GM12878 (cell line): ENCODE data around the gene RARB.

Source experiments
- CREB1 ChIP-seq: IDR thresholded peaks from 2 replicates; pipeline ENCODE4 v1.6.1; 2012; ENCODE audit warnings: low read depth, mild to moderate bottlenecking, inconsistent platforms
- EP300 ChIP-seq, 2 experiments: fragments of 150-350 bp in 1 of 2; IDR thresholded peaks; 2 replicates each; pipeline ENCODE4 v1.6.1; 2011 to 2012; ENCODE audit warnings: low read depth in 2 of 2, low read length in 2 of 2, borderline replicate concordance in 1 of 2, improper control_type of control experiment in 1 of 2, inconsistent platforms in 1 of 2; ENCODE audit not compliant: control insufficient read depth in 1 of 2
- EZH2 ChIP-seq: IDR thresholded peaks from 2 replicates; pipeline ENCODE4 v1.6.1; 2012; ENCODE audit warnings: low read depth, mild to moderate bottlenecking, control low read depth, inconsistent platforms, low read length, borderline replicate concordance; ENCODE audit not compliant: control insufficient read depth
- FOXK2 ChIP-seq: fragments of 450-650 bp; IDR thresholded peaks from 2 replicates; pipeline ENCODE4 v1.6.1; 2017; ENCODE audit warnings: mild to moderate bottlenecking, moderate library complexity
- JUNB ChIP-seq: IDR thresholded peaks from 2 replicates; pipeline ENCODE4 v1.6.1; 2016; ENCODE audit warnings: antibody characterized with exemption, mild to moderate bottlenecking
- JUND ChIP-seq: IDR thresholded peaks from 2 replicates; pipeline ENCODE4 v1.6.1; 2012; ENCODE audit warnings: low read depth, mild to moderate bottlenecking, low read length, improper control_type of control experiment, moderate library complexity
- TAF1 ChIP-seq: IDR thresholded peaks from 2 replicates; pipeline ENCODE4 v1.6.1; 2011; ENCODE audit warnings: mild to moderate bottlenecking, low read depth, low read length, borderline replicate concordance
- ZNF274 ChIP-seq: IDR thresholded peaks from one replicate; pipeline ENCODE4 v1.8.0; 2011; ENCODE audit not compliant: insufficient read length, insufficient read depth
- TF ChIP-seq, protein P1 (sequence below), 3 experiments: IDR thresholded peaks in 2 of 3; conservative IDR thresholded peaks in 1 of 3; 2 replicates each; pipeline ENCODE4 v1.5.1; 2011; ENCODE audit warnings: low read depth in 3 of 3, low read length in 3 of 3, mild to moderate bottlenecking in 3 of 3, control low read depth in 2 of 3, moderate library complexity in 2 of 3, inconsistent platforms in 1 of 3, mixed read lengths in 1 of 3; ENCODE audit not compliant: control insufficient read depth in 2 of 3, insufficient read depth in 1 of 3; ENCODE audit errors: extremely low read depth in 1 of 3
- TF ChIP-seq, protein P2 (sequence below): fragments of 450-650 bp; IDR thresholded peaks from 2 replicates; pipeline ENCODE4 v1.6.1; 2016; ENCODE audit warnings: mild to moderate bottlenecking
- TF ChIP-seq, protein P3 (sequence below): fragments of 450-650 bp; IDR thresholded peaks from 2 replicates; pipeline ENCODE4 v1.6.1; 2016; ENCODE audit warnings: mild to moderate bottlenecking, moderate library complexity, borderline replicate concordance
- TF ChIP-seq, protein P4 (sequence below): fragments of 150-350 bp; IDR thresholded peaks from 2 replicates; pipeline ENCODE4 v1.6.1; 2016; ENCODE audit warnings: low read depth, low read length
- TF ChIP-seq, protein P5 (sequence below): IDR thresholded peaks from 2 replicates; pipeline ENCODE4 v1.6.1; 2012; ENCODE audit warnings: low read depth, low read length, improper control_type of control experiment

DNA sequence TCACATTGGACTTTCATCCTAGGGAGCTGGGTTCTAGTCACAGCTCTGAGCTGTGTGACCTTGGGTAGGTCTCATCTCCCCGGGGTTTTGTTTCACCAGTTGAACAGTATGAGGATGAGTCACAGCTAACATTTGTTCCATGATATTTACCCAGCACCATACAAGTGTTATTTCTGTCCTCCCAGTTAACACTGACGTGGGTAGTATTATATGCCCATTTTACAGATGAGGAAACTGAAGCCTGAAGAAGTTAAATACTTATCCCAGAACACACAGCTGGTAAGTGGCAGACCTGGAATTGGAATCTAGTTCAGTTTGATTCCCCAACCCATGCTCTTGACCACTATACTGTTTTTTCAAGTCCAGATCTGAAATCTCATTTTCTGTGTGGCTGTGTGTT lies 908 bp upstream of the RARB start:
- TF ChIP-seq JUND (no peak), TAF1 (no peak), FOXK2 (no peak), CREB1 (no peak), EP300 (IDR thresholded peaks at IDR 0.05; ENCODE audit: borderline replicate concordance in 1 of 2, control insufficient read depth in 1 of 2, low read depth in 2 of 2, low read length in 2 of 2) (no peak), EZH2 (no peak), JUNB (no peak), ZNF274 (no peak)
- TF ChIP-seq, protein P1, sequence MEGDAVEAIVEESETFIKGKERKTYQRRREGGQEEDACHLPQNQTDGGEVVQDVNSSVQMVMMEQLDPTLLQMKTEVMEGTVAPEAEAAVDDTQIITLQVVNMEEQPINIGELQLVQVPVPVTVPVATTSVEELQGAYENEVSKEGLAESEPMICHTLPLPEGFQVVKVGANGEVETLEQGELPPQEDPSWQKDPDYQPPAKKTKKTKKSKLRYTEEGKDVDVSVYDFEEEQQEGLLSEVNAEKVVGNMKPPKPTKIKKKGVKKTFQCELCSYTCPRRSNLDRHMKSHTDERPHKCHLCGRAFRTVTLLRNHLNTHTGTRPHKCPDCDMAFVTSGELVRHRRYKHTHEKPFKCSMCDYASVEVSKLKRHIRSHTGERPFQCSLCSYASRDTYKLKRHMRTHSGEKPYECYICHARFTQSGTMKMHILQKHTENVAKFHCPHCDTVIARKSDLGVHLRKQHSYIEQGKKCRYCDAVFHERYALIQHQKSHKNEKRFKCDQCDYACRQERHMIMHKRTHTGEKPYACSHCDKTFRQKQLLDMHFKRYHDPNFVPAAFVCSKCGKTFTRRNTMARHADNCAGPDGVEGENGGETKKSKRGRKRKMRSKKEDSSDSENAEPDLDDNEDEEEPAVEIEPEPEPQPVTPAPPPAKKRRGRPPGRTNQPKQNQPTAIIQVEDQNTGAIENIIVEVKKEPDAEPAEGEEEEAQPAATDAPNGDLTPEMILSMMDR (IDR thresholded peaks at IDR 0.05 in 2 of 3, conservative IDR thresholded peaks at IDR 0.05 in 1 of 3; ENCODE audit: control insufficient read depth in 2 of 3, extremely low read depth in 1 of 3, insufficient read depth in 1 of 3, low read depth in 3 of 3, low read length in 3 of 3) = no peak
- TF ChIP-seq, protein P2, sequence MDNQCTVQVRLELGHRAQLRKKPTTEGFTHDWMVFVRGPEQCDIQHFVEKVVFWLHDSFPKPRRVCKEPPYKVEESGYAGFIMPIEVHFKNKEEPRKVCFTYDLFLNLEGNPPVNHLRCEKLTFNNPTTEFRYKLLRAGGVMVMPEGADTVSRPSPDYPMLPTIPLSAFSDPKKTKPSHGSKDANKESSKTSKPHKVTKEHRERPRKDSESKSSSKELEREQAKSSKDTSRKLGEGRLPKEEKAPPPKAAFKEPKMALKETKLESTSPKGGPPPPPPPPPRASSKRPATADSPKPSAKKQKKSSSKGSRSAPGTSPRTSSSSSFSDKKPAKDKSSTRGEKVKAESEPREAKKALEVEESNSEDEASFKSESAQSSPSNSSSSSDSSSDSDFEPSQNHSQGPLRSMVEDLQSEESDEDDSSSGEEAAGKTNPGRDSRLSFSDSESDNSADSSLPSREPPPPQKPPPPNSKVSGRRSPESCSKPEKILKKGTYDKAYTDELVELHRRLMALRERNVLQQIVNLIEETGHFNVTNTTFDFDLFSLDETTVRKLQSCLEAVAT = no peak
- TF ChIP-seq, protein P3, sequence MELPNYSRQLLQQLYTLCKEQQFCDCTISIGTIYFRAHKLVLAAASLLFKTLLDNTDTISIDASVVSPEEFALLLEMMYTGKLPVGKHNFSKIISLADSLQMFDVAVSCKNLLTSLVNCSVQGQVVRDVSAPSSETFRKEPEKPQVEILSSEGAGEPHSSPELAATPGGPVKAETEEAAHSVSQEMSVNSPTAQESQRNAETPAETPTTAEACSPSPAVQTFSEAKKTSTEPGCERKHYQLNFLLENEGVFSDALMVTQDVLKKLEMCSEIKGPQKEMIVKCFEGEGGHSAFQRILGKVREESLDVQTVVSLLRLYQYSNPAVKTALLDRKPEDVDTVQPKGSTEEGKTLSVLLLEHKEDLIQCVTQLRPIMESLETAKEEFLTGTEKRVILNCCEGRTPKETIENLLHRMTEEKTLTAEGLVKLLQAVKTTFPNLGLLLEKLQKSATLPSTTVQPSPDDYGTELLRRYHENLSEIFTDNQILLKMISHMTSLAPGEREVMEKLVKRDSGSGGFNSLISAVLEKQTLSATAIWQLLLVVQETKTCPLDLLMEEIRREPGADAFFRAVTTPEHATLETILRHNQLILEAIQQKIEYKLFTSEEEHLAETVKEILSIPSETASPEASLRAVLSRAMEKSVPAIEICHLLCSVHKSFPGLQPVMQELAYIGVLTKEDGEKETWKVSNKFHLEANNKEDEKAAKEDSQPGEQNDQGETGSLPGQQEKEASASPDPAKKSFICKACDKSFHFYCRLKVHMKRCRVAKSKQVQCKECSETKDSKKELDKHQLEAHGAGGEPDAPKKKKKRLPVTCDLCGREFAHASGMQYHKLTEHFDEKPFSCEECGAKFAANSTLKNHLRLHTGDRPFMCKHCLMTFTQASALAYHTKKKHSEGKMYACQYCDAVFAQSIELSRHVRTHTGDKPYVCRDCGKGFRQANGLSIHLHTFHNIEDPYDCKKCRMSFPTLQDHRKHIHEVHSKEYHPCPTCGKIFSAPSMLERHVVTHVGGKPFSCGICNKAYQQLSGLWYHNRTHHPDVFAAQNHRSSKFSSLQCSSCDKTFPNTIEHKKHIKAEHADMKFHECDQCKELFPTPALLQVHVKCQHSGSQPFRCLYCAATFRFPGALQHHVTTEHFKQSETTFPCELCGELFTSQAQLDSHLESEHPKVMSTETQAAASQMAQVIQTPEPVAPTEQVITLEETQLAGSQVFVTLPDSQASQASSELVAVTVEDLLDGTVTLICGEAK = no peak
- TF ChIP-seq, protein P4, sequence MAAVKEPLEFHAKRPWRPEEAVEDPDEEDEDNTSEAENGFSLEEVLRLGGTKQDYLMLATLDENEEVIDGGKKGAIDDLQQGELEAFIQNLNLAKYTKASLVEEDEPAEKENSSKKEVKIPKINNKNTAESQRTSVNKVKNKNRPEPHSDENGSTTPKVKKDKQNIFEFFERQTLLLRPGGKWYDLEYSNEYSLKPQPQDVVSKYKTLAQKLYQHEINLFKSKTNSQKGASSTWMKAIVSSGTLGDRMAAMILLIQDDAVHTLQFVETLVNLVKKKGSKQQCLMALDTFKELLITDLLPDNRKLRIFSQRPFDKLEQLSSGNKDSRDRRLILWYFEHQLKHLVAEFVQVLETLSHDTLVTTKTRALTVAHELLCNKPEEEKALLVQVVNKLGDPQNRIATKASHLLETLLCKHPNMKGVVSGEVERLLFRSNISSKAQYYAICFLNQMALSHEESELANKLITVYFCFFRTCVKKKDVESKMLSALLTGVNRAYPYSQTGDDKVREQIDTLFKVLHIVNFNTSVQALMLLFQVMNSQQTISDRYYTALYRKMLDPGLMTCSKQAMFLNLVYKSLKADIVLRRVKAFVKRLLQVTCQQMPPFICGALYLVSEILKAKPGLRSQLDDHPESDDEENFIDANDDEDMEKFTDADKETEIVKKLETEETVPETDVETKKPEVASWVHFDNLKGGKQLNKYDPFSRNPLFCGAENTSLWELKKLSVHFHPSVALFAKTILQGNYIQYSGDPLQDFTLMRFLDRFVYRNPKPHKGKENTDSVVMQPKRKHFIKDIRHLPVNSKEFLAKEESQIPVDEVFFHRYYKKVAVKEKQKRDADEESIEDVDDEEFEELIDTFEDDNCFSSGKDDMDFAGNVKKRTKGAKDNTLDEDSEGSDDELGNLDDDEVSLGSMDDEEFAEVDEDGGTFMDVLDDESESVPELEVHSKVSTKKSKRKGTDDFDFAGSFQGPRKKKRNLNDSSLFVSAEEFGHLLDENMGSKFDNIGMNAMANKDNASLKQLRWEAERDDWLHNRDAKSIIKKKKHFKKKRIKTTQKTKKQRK = no peak
- TF ChIP-seq, protein P5, sequence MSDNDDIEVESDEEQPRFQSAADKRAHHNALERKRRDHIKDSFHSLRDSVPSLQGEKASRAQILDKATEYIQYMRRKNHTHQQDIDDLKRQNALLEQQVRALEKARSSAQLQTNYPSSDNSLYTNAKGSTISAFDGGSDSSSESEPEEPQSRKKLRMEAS = no peak
